GM23248 (cell line): ENCODE results near the gene NUDT2. TPM values are rescaled to one million over a fixed set of nuclear protein-coding genes. Genes with fewer than 3 reads are reported as not detected.

ENCODE experiments used
- DNase-seq: peaks from one replicate; pipeline ENCODE4 v3.0.0-alpha.2; 2015
- H2AFZ ChIP-seq: fragments of 200-600 bp; sonication (generic); 2 replicates; pipeline ENCODE4 v1.6.1; 2016; ENCODE audit warnings: antibody characterized with exemption
- H3F3A ChIP-seq: fragments of 200-600 bp; sonication (generic); 2 replicates; pipeline ENCODE4 v1.6.1; 2016; ENCODE audit warnings: mild to moderate bottlenecking, antibody characterized with exemption, mixed run types; ENCODE audit not compliant: insufficient read depth
- H3K27ac ChIP-seq: fragments of 200-600 bp; sonication (generic); 2 replicates; pipeline ENCODE4 v1.5.1; 2016; ENCODE audit warnings: mild to moderate bottlenecking
- H3K27me3 ChIP-seq: fragments of 200-600 bp; sonication (generic); replicated peaks from 2 replicates; pipeline ENCODE4 v1.6.1; 2016; ENCODE audit warnings: mild to moderate bottlenecking; ENCODE audit not compliant: insufficient read depth
- H3K36me3 ChIP-seq: fragments of 200-600 bp; sonication (generic); 2 replicates; pipeline ENCODE4 v1.6.1; 2016; ENCODE audit warnings: low read depth, mild to moderate bottlenecking
- H3K4me1 ChIP-seq: fragments of 200-600 bp; sonication (generic); 2 replicates; pipeline ENCODE4 v1.6.1; 2016; ENCODE audit warnings: mild to moderate bottlenecking; ENCODE audit not compliant: insufficient read depth
- H3K4me2 ChIP-seq: fragments of 200-600 bp; sonication (generic); one replicate; pipeline ENCODE4 v1.6.1; 2016; ENCODE audit warnings: mild to moderate bottlenecking; ENCODE audit not compliant: unreplicated experiment
- H3K4me3 ChIP-seq: fragments of 200-600 bp; sonication (generic); 2 replicates; pipeline ENCODE4 v1.5.1; 2016; ENCODE audit warnings: mild to moderate bottlenecking
- H3K79me2 ChIP-seq: fragments of 200-600 bp; sonication (generic); 2 replicates; pipeline ENCODE4 v1.6.1; 2016; ENCODE audit warnings: mild to moderate bottlenecking; ENCODE audit not compliant: insufficient read depth
- H3K9ac ChIP-seq: fragments of 200-600 bp; sonication (generic); 2 replicates; pipeline ENCODE4 v1.6.1; 2016; ENCODE audit warnings: mild to moderate bottlenecking
- H3K9me2 ChIP-seq: fragments of 200-600 bp; sonication (generic); 2 replicates; pipeline ENCODE4 v1.6.1; 2016; ENCODE audit warnings: mixed run types, mild to moderate bottlenecking, moderate library complexity; ENCODE audit not compliant: insufficient read depth
- H3K9me3 ChIP-seq: fragments of 200-600 bp; sonication (generic); one replicate; pipeline ENCODE4 v1.6.1; 2017; ENCODE audit warnings: low read depth
- H4K20me1 ChIP-seq: fragments of 200-600 bp; sonication (generic); 2 replicates; pipeline ENCODE4 v1.6.0; 2016; ENCODE audit not compliant: insufficient read depth
- EZH2 ChIP-seq: fragments of 200-600 bp; sonication (generic); IDR thresholded peaks from 2 replicates; pipeline ENCODE4 v1.6.1; 2018; ENCODE audit warnings: antibody characterized with exemption, mild to moderate bottlenecking; ENCODE audit not compliant: insufficient read depth, poor library complexity, severe bottlenecking
- EZH2phosphoT487 ChIP-seq: fragments of 200-600 bp; sonication (generic); IDR thresholded peaks from 2 replicates; pipeline ENCODE4 v1.6.1; 2018; ENCODE audit warnings: antibody characterized with exemption, moderate library complexity, mild to moderate bottlenecking, low read depth; ENCODE audit not compliant: insufficient read depth
- WGBS, 2 experiments: methylation state at CpG; one replicate each; pipeline ENCODE4 v1.1.6; 2015 to 2017; ENCODE audit warnings: low lambda C conversion rate in 2 of 2, low coverage in 1 of 2; ENCODE audit errors: missing lambda C conversion rate in 2 of 2; 5-methylcytosine and 5-hydroxymethylcytosine counted together
- in situ Hi-C: fragments of 300-500 bp; cut with MboI; formaldehyde crosslinking; loops from 2 replicates; pipeline ENCODE4 v1.15.0; 2020
- polyA plus RNA-seq: library from polyadenylated mRNA; unstranded; fragments of >200 nt; fragmentation: Nextera tagmentation; extraction: Ambion mirVana; gene quantifications from 2 replicates; pipeline ENCODE4 v1.2.1, GENCODE V29; 2016
- total RNA-seq: library from RNA; depleted of rRNA; stranded (reverse); fragments of >200 nt; shearing (Covaris generic); gene quantifications from 2 replicates; pipeline ENCODE4 v1.2.3, GENCODE V29; 2014

Gene NUDT2
- total and polyA plus RNA-seq, 2 experiments from 2014 or later, result 12.5 to 17.6 TPM

- Histone ChIP-seq H3K4me2 (no peak overlapping the region), H3K27ac (no peak overlapping the region), H2AFZ (no peak overlapping the region), H3F3A (peaks cover 13% of the 10 kb centered on the region), H3K79me2 (peaks cover 34% of the 10 kb centered on the region), H3K27me3 (no peaks in the 10 kb centered on the region), H3K9me2 (no peaks in the 10 kb centered on the region), H4K20me1 (no peaks in the 10 kb centered on the region), H3K4me1 (peaks cover 22% of the 10 kb centered on the region), H3K9ac (no peak overlapping the region), H3K9me3 (no peaks in the 10 kb centered on the region), H3K4me3 (no peak overlapping the region), H3K36me3 (no peaks in the 10 kb centered on the region)
- WGBS, 2 experiments, result 42 to 48% methylated on average over 2 of the region's 2 CpGs
- no peak for DNase-seq
- TF ChIP-seq EZH2phosphoT487 (no peak), EZH2 (no peak)
- in situ Hi-C loops, result no loop called here
Measured at GRCh38 chr9:34322899-34323591, 6.3 kb upstream of the NUDT2 start.

- no peak for DNase-seq
- no peak overlapping the region for H3K9ac ChIP-seq
- H3K27me3 ChIP-seq, result no peaks in the 10 kb centered on the region
- in situ Hi-C loops, result no loop called here
- H3K9me3 ChIP-seq, result no peaks in the 10 kb centered on the region
- no peaks in the 10 kb centered on the region for H3K9me2 ChIP-seq
- H2AFZ ChIP-seq, result no peak overlapping the region
- H3K36me3 ChIP-seq, result no peaks in the 10 kb centered on the region
- peaks cover 19% of the 10 kb centered on the region for H3F3A ChIP-seq
- H3K4me1 ChIP-seq, result peaks cover 33% of the 10 kb centered on the region
- peak overlapping the region; percentile 63; the same call in 1 of the 2 replicates for H3K27ac ChIP-seq
- TF ChIP-seq EZH2phosphoT487 (no peak), EZH2 (no peak)
- no peak overlapping the region for H3K4me3 ChIP-seq
- peaks cover 55% of the 10 kb centered on the region for H3K79me2 ChIP-seq
- no peak overlapping the region for H3K4me2 ChIP-seq
- 56 to 88% methylated on average over 1 of the region's 1 CpG for WGBS, 2 experiments
- H4K20me1 ChIP-seq, result no peaks in the 10 kb centered on the region
Measured at GRCh38 chr9:34326690-34327089, 2.7 kb upstream of the NUDT2 start.

- Histone ChIP-seq H3F3A (peaks cover 19% of the 10 kb centered on the region), H3K4me2 (peak overlapping the region; percentile 88), H3K4me1 (peaks cover 33% of the 10 kb centered on the region), H3K9me2 (no peaks in the 10 kb centered on the region), H3K27ac (peak overlapping the region; percentile 86), H3K4me3 (peak overlapping the region; percentile 81), H3K9me3 (no peaks in the 10 kb centered on the region), H3K79me2 (peaks cover 62% of the 10 kb centered on the region), H4K20me1 (no peaks in the 10 kb centered on the region), H3K36me3 (no peaks in the 10 kb centered on the region), H3K9ac (peak overlapping the region; percentile 92), H2AFZ (peak overlapping the region; percentile 91), H3K27me3 (no peaks in the 10 kb centered on the region)
- 1 to 4% methylated on average over 11 of the region's 11 CpGs for WGBS, 2 experiments
- no peak for DNase-seq
- in situ Hi-C loops, result no loop called here
- TF ChIP-seq EZH2, result no peak
- no peak for TF ChIP-seq EZH2phosphoT487
Measured at GRCh38 chr9:34328500-34328986, 826 bp upstream of the NUDT2 start.

GRCh38 chr9:34331196-34331595 is 1.8 kb downstream of the NUDT2 start:
- TF ChIP-seq EZH2, result no peak
- TF ChIP-seq EZH2phosphoT487, result no peak
- peaks cover 23% of the 10 kb centered on the region for H3K4me1 ChIP-seq
- no peak overlapping the region for H2AFZ ChIP-seq
- 48 to 65% methylated on average over 1 of the region's 1 CpG for WGBS, 2 experiments
- no peak overlapping the region for H3K4me2 ChIP-seq
- H4K20me1 ChIP-seq, result no peaks in the 10 kb centered on the region
- in situ Hi-C loops, result no loop called here
- no peak overlapping the region for H3K4me3 ChIP-seq
- DNase-seq, result no peak
- no peak overlapping the region for H3K27ac ChIP-seq
- no peak overlapping the region for H3K9ac ChIP-seq
- no peaks in the 10 kb centered on the region for H3K36me3 ChIP-seq
- H3K79me2 ChIP-seq, result peaks cover 79% of the 10 kb centered on the region
- no peaks in the 10 kb centered on the region for H3K27me3 ChIP-seq
- no peaks in the 10 kb centered on the region for H3K9me3 ChIP-seq
- peaks cover 11% of the 10 kb centered on the region for H3F3A ChIP-seq
- no peaks in the 10 kb centered on the region for H3K9me2 ChIP-seq
